DND-41 (cell line): ENCODE measurements around the gene TMTC2.

Experiments
- ATAC-seq: fragments of 200-7000 bp; cut with Tn5 transposase; 3 replicates; pipeline ENCODE4 v1.9.1; 2021; ENCODE audit warnings: low read depth; ENCODE audit not compliant: insufficient read depth
- DNase-seq: peaks from one replicate; pipeline ENCODE4 v3.0.0-alpha.2; 2020
- H2AFZ ChIP-seq: 2 replicates; pipeline ENCODE4 v1.6.0; 2012; ENCODE audit warnings: low read depth, low read length
- H3K27ac ChIP-seq: 2 replicates; pipeline ENCODE4 v1.5.1; 2012; ENCODE audit warnings: low read length, inconsistent platforms
- H3K27me3 ChIP-seq: fragments of 200-600 bp; sonication (generic); 2 replicates; pipeline ENCODE4 v1.6.0; 2012; ENCODE audit warnings: low read length, mild to moderate bottlenecking, inconsistent platforms; ENCODE audit not compliant: insufficient read depth, poor library complexity
- H3K36me3 ChIP-seq: 2 replicates; pipeline ENCODE4 v1.5.1; 2012; ENCODE audit warnings: low read length, inconsistent platforms; ENCODE audit not compliant: insufficient read depth
- H3K4me1 ChIP-seq: 2 replicates; pipeline ENCODE4 v1.5.1; 2012; ENCODE audit warnings: mild to moderate bottlenecking, low read length; ENCODE audit not compliant: insufficient read depth
- H3K4me2 ChIP-seq: 2 replicates; pipeline ENCODE4 v1.6.0; 2012; ENCODE audit warnings: mild to moderate bottlenecking, moderate library complexity, low read length, inconsistent platforms; ENCODE audit not compliant: insufficient read depth
- H3K4me3 ChIP-seq, 2 experiments: fragments of 200-600 bp in 1 of 2; shearing (Covaris generic) in 1 of 2; 2 replicates each; pipeline ENCODE4 v1.5.1; 2012 to 2016; ENCODE audit warnings: inconsistent platforms in 2 of 2, low read length in 2 of 2, mild to moderate bottlenecking in 2 of 2, low read depth in 1 of 2, moderate library complexity in 1 of 2
- H3K79me2 ChIP-seq: 2 replicates; pipeline ENCODE4 v1.6.0; 2012; ENCODE audit warnings: low read length, inconsistent platforms; ENCODE audit not compliant: insufficient read depth
- H3K9ac ChIP-seq: 2 replicates; pipeline ENCODE4 v1.6.0; 2012; ENCODE audit warnings: low read depth, mild to moderate bottlenecking, inconsistent platforms, low read length, moderate library complexity
- H3K9me3 ChIP-seq: 2 replicates; pipeline ENCODE4 v1.5.1; 2012; ENCODE audit warnings: low read length, moderate library complexity, mild to moderate bottlenecking, inconsistent platforms; ENCODE audit not compliant: insufficient read depth, severe bottlenecking
- H4K20me1 ChIP-seq: 2 replicates; pipeline ENCODE4 v1.6.0; 2012; ENCODE audit warnings: low read length; ENCODE audit not compliant: insufficient read depth
- EZH2 ChIP-seq: IDR thresholded peaks from 3 replicates; pipeline ENCODE4 v1.6.1; 2012; ENCODE audit warnings: borderline replicate concordance, low read depth, mild to moderate bottlenecking, moderate library complexity, low read length, inconsistent platforms; ENCODE audit not compliant: severe bottlenecking
- TF ChIP-seq, protein P1 (sequence below): IDR thresholded peaks from 2 replicates; pipeline ENCODE4 v1.5.1; 2012; ENCODE audit warnings: borderline replicate concordance, low read length, moderate library complexity, mild to moderate bottlenecking; ENCODE audit not compliant: poor library complexity, severe bottlenecking; ENCODE audit errors: extremely low read depth

TMTC2 gene

DNA sequence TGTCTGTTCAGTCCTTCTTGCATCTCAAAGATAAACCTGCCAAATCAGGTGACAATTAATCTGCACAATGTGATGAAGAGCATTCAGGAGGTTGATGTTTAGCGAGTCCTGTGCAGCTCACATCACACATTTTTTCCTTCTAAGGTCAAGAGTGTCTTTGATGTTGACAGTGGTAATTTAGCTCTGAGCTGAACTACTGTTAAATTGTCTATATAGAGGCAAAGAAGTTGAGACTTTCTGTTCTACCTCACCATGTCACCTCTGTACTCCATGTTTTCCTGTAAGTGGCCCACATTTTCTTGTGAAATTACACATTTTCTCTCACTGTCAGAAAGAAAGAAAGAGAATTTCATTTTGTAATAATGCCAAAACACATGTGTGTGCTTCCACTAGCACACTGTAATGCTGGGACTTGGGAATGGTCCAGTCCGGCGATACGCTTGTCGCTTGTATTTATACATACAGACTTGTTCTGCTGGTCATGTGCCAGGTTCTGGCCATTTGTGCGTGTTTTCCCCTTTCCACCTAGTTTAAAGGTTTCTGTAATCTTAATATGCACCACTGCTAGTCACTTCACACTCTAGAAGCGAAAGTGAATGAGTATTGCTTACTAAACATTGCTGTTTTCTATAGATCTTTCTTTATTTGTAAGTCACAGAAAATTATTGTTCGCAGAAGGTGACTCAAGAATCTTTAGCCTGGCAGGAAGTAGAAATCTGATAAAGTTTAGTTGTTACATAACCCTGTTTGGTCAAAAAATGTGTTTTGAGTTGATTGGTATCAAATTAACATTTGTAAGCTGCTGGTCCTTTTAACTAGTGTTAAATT lies 328.9 kb downstream of the TMTC2 start:
- H3K4me1 ChIP-seq = no peaks in the 10 kb centered on the region
- no peak overlapping the region for H3K27ac ChIP-seq
- H2AFZ ChIP-seq = no peak overlapping the region
- no peaks in the 10 kb centered on the region for H3K9me3 ChIP-seq
- no peaks in the 10 kb centered on the region for H3K36me3 ChIP-seq
- H3K9ac ChIP-seq = no peak overlapping the region
- no peaks in the 10 kb centered on the region for H4K20me1 ChIP-seq
- no peak overlapping the region for H3K4me2 ChIP-seq
- H3K27me3 ChIP-seq = no peaks in the 10 kb centered on the region
- no peak for ATAC-seq
- no peak for TF ChIP-seq EZH2
- TF ChIP-seq, protein P1, sequence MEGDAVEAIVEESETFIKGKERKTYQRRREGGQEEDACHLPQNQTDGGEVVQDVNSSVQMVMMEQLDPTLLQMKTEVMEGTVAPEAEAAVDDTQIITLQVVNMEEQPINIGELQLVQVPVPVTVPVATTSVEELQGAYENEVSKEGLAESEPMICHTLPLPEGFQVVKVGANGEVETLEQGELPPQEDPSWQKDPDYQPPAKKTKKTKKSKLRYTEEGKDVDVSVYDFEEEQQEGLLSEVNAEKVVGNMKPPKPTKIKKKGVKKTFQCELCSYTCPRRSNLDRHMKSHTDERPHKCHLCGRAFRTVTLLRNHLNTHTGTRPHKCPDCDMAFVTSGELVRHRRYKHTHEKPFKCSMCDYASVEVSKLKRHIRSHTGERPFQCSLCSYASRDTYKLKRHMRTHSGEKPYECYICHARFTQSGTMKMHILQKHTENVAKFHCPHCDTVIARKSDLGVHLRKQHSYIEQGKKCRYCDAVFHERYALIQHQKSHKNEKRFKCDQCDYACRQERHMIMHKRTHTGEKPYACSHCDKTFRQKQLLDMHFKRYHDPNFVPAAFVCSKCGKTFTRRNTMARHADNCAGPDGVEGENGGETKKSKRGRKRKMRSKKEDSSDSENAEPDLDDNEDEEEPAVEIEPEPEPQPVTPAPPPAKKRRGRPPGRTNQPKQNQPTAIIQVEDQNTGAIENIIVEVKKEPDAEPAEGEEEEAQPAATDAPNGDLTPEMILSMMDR = no peak
- H3K79me2 ChIP-seq = no peaks in the 10 kb centered on the region
- no peak for DNase-seq
- H3K4me3 ChIP-seq = no peak overlapping the region

DNA sequence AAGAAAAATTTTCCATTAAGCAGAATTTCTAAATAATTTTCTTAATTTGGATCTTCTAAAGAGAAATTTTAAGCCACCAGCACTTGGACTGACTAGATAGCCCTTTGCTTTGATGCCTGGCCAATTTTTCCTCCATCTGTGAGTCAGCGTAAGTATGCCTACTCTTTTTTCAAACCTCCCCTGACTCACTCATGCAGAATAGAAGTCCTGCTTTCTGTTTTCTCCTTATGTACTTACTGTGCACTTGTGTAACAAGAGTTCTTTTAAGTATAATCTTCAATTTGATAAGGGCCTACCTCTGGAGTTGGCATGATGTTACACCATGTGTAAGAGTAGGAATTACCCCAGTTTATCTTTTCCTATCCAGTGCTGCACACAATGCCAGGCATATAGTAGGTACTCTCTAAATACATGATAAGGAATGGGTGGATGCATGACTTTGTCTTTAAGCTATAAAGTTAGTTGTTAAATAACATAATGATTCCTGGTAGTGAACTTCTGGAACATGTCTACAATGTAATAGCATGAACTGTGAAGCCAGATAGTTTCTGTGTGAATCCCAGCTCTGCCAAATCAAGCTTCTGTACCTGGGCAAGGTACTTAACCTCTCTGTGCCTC lies 329.6 kb downstream of the TMTC2 start:
- no peak for DNase-seq
- no peaks in the 10 kb centered on the region for H3K79me2 ChIP-seq

DNA sequence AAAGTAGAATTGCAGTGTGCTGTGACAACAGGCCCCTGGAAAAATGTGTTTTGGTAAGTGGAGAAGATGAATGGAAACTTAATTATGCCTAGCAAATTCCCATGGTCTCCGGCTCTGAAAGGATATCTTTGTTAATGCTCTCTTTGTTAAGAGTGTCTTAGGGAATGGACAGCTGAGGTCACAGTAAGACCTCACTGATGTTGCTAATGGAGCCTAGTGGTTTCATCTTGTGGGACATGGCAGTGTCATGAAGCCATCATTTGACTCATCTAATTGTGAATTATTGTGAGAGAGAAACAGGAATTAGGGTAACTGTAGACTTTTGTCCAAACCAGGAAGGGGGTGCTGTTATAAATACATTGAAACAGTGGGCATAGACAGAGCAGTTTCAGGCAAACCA lies 330.3 kb downstream of the TMTC2 start:
- no peaks in the 10 kb centered on the region for H3K27me3 ChIP-seq
- no peaks in the 10 kb centered on the region for H3K9me3 ChIP-seq
- no peaks in the 10 kb centered on the region for H3K79me2 ChIP-seq
- ATAC-seq (no peak), DNase-seq (no peak)
- no peaks in the 10 kb centered on the region for H3K36me3 ChIP-seq
- H3K9ac ChIP-seq = no peak overlapping the region
- no peak overlapping the region for H3K4me3 ChIP-seq
- H3K4me2 ChIP-seq = no peak overlapping the region
- no peak overlapping the region for H3K27ac ChIP-seq
- no peaks in the 10 kb centered on the region for H3K4me1 ChIP-seq
- TF ChIP-seq EZH2 = no peak
- TF ChIP-seq, protein P1 = no peak
- H2AFZ ChIP-seq = no peak overlapping the region
- no peaks in the 10 kb centered on the region for H4K20me1 ChIP-seq

More for the DNA sequence above, 329.6 kb downstream of the TMTC2 start:
- no peak overlapping the region for H3K9ac ChIP-seq
- H3K9me3 ChIP-seq = no peaks in the 10 kb centered on the region
- H3K4me1 ChIP-seq = no peaks in the 10 kb centered on the region
- no peaks in the 10 kb centered on the region for H3K36me3 ChIP-seq
- TF ChIP-seq, protein P1 = no peak
- no peak for TF ChIP-seq EZH2
- no peak overlapping the region for H3K4me2 ChIP-seq
- H3K27me3 ChIP-seq = no peaks in the 10 kb centered on the region
- no peaks in the 10 kb centered on the region for H4K20me1 ChIP-seq
- ATAC-seq = no peak
- no peak overlapping the region for H3K4me3 ChIP-seq
- H2AFZ ChIP-seq = no peak overlapping the region
- H3K27ac ChIP-seq = no peak overlapping the region
